GM18498 (cell line): ENCODE measurements around the gene RHOT1.

Experiments
- ATAC-seq: cut with Tn5 transposase; IDR thresholded peaks from one replicate; pipeline ENCODE4 v1.9.1; 2021; ENCODE audit warnings: mild to moderate bottlenecking, moderate library complexity; ENCODE audit not compliant: unreplicated experiment

The RHOT1 gene

DNA sequence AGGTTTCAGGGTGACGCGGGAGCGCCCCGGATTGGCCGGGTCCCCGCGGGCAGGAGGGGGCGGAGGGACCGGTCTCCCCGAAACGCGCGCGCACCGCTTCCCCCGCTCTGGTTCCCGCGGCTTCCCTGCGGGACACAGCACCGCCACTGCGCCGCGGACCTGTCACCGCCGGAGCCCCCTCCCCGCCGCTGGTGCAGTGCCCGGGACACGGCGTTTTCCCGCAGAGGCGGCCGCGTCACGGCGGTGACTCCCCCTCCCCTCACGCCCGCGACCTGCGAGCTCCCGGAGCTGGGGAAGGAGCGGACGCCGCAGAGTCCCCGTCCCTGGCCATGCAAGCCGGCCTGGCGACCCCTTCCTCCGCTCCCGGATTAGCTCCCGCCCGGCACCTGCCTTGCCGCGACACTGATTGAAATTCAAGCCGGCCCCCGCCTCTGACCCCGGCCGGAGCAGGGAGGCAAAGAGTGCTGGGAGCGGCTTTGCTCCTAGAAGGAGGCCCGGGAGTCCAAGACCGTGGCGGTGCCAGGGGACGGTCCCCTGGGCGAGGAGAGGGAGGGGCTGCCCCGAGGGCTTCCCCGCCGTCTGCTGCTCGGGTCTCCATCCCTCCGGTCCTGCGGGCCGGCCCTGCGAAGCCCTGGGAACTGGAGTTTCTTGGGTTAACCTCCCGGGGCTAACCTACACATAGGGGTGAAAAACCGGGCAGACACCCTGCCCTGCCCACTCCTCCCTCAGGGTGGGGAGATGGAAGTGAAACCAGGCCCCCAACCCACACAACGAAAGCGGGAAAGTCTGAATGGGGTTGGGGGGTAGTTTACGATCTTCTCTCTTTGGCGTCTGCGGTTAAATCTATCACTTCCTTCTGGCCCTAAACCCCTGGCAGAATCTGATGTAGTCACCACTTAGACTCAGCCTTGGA is 124.3 kb downstream of the RHOT1 start:
- no peak for ATAC-seq

GRCh38 chr17:32267690-32268205 is 125.4 kb downstream of the RHOT1 start:
- no peak for ATAC-seq

DNA sequence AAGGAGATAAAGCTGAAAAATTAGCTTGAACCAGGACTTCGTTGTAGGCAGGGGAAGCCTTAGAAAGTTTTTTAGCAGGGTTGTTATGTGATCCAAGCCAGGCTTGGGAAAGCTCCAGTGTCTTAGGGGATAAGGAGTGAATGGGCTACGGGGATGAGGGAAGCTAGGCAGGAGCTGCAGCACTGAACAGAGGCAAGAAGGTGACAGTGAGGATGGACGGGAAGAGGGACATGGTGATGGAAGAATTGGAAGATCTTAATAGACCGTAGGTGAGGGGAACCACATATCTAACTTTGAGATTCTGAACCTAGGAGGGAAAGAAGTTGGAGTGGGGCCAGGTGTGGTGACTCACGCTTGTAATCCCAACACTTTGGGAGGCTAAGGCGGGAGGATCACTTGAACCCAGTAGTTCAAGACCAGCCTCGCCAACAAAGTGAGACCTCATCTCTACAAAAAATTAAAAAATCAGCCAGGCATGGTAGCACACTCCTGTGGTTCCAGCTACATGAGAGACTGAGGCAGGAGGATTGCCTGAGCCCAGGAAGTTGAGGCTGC is 126.5 kb downstream of the RHOT1 start:
- ATAC-seq, result no peak

GRCh38 chr17:32269377-32269776 is 127.1 kb downstream of the RHOT1 start:
- ATAC-seq, result no peak

- no peak for ATAC-seq
These were observed 129.5 kb downstream of the RHOT1 start for GRCh38 chr17:32271844-32272243.

DNA sequence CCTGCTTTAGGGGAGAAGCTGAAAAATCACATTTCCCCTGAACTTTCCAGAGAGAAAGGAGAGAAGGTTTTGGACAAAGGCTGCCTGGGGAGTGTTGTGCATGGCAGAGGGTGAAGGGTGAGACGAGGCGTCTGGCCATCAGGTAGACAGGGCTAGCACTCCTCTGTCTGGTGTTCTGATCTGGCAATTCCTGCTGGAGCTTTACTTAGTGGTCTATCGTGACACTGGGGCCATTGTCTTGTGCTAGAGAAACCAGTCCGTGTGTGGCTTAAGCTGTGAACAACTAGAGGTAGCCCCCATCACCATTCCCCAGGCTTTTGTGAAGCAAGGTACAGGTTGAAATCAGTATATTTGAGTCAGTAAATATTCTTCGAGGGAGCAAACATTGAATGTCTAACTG is 131.8 kb downstream of the RHOT1 start:
- no peak for ATAC-seq

- ATAC-seq, result no peak
These were observed 132.3 kb downstream of the RHOT1 start for GRCh38 chr17:32274643-32275042.
